Testis (tissue), 3 donors: Measurements from ENCODE around the gene STAT6. TPM values are rescaled to one million over a fixed set of nuclear protein-coding genes. Genes with fewer than 3 reads are reported as not detected.

Source experiments
- DNase-seq: peaks from one replicate; pipeline ENCODE4 v3.0.0-alpha.2; 2019
- H3K27ac ChIP-seq, 2 donors: fragments of 200-600 bp; sonication (generic); one replicate each; pipeline ENCODE4 v1.5.1; 2019
- H3K27me3 ChIP-seq: fragments of 200-600 bp; sonication (generic); one replicate; pipeline ENCODE4 v1.5.1; 2019
- H3K36me3 ChIP-seq: fragments of 200-600 bp; sonication (generic); one replicate; pipeline ENCODE4 v1.5.1; 2017; ENCODE audit warnings: low read depth; ENCODE audit errors: missing control alignments
- H3K4me1 ChIP-seq: fragments of 200-600 bp; sonication (generic); one replicate; pipeline ENCODE4 v1.5.1; 2019
- H3K4me3 ChIP-seq, 2 donors: fragments of 200-600 bp; sonication (generic); one replicate each; pipeline ENCODE4 v1.5.1; 2017 to 2019
- H3K9me3 ChIP-seq: fragments of 200-600 bp; sonication (generic); one replicate; pipeline ENCODE4 v1.5.1; 2017
- POLR2A ChIP-seq: fragments of 450-650 bp; IDR thresholded peaks from one replicate; pipeline ENCODE4 v1.6.1; 2017; ENCODE audit warnings: antibody characterized with exemption, mild to moderate bottlenecking, moderate library complexity
- WGBS, 2 donors: methylation state at CpG; one replicate each; pipeline ENCODE4 v1.1.5; 2018; 5-methylcytosine and 5-hydroxymethylcytosine counted together
- intact Hi-C: fragments of 100-400 bp; cut with DNase I; formaldehyde crosslinking; loops from one replicate; pipeline ENCODE4 v1.15.1; 2023; ENCODE audit warnings: low total_unique reads
- polyA plus RNA-seq: library from polyadenylated mRNA; stranded (reverse); fragments of 350-450 nt; fragmentation: Illumina TruSeq; extraction: RNeasy Lipid Tissue Mini Kit (QIAGEN cat#74804); gene quantifications from one replicate; pipeline ENCODE4 v1.2.3, GENCODE V29; 2014; ENCODE audit warnings: low read depth, low replicate concordance; ENCODE audit not compliant: insufficient read depth
- total RNA-seq, 2 donors: library from RNA; depleted of rRNA; stranded (reverse); fragments of >200 nt; gene quantifications; one replicate each; pipeline ENCODE4 v1.2.3, GENCODE V29; 2016
- TF ChIP-seq, protein P1 (sequence below), 3 experiments: fragments of 450-650 bp in 2 of 3; fragments of 200-600 bp in 1 of 3; sonication (generic) in 1 of 3; IDR thresholded peaks; one replicate each; pipeline ENCODE4 v1.5.1; 2016 to 2019; ENCODE audit warnings: antibody characterized with exemption in 3 of 3, mild to moderate bottlenecking in 2 of 3, moderate library complexity in 1 of 3

Gene STAT6
- total and polyA plus RNA-seq, 3 donors from 2014 or later = 53.2 to 81.5 (median 66.2) TPM

DNA sequence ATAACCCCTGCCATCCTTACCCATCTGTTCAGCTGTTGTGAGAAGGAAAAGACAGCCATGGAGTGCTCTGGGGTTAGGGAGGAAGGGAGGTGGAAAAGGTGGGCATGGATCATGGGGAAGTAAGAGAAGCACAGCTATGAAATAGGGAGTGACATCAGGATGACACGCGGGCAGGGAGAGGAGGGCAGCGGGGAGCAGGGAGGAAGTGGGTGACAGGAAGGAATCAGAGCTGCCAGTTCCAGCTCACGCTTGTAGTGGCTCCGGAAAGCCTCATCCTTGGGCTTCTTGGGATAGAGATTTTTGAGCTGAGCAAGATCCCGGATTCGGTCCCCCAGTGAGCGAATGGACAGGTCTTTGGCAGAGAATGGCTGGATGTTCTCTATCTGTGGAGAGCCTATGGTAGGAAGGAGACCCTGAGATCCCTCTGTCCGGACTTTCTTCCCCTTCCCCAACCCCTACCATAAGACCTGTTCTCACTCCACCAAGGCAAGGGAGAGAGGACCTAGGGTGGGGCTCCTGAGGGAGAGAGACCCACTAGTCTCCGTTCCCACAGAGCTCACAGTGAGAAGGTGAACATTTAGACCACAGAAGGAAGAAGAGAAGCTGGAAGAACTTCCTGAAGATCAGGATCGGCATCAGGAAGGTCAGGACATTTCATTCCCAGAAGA, 12.0 kb downstream of the STAT6 start:
- Histone ChIP-seq H3K9me3 (no peaks in the 10 kb centered on the region), H3K4me1 (peaks cover 3% of the 10 kb centered on the region), H3K4me3 (no peak overlapping the region), H3K27me3 (no peaks in the 10 kb centered on the region), H3K27ac (no peak overlapping the region), H3K36me3 (no peaks in the 10 kb centered on the region)
- WGBS, 2 donors = 80% methylated on average over 11 of the region's 11 CpGs
- no peak for TF ChIP-seq POLR2A
- TF ChIP-seq, protein P1, sequence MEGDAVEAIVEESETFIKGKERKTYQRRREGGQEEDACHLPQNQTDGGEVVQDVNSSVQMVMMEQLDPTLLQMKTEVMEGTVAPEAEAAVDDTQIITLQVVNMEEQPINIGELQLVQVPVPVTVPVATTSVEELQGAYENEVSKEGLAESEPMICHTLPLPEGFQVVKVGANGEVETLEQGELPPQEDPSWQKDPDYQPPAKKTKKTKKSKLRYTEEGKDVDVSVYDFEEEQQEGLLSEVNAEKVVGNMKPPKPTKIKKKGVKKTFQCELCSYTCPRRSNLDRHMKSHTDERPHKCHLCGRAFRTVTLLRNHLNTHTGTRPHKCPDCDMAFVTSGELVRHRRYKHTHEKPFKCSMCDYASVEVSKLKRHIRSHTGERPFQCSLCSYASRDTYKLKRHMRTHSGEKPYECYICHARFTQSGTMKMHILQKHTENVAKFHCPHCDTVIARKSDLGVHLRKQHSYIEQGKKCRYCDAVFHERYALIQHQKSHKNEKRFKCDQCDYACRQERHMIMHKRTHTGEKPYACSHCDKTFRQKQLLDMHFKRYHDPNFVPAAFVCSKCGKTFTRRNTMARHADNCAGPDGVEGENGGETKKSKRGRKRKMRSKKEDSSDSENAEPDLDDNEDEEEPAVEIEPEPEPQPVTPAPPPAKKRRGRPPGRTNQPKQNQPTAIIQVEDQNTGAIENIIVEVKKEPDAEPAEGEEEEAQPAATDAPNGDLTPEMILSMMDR (IDR thresholded peaks at IDR 0.05) = no peak
- intact Hi-C loops = no loop called here
- DNase-seq = no peak

DNA sequence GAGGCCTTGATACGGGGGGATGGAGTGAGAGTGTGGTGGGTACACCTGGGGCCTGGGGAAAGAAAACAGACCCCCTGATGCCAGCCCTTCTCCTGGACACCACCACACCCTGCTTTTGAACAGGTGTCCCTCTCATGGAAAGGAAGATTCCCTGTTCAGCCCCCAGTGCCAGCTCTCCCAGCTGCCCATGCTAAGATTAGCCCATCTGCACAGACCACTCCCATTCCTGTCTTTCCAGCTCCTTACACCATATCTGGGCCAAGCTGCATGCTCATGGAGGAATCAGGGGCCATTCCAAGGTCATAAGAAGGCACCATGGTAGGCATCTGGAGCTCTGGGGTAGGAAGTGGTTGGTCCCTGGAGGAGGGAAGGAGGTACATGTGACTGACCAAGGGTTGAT, 12.6 kb downstream of the STAT6 start:
- Histone ChIP-seq H3K9me3 (no peaks in the 10 kb centered on the region), H3K4me3 (no peak overlapping the region), H3K27me3 (no peaks in the 10 kb centered on the region), H3K4me1 (peaks cover 9% of the 10 kb centered on the region), H3K36me3 (no peaks in the 10 kb centered on the region), H3K27ac (no peak overlapping the region)
- WGBS, 2 donors = 100% methylated on average over 1 of the region's 1 CpG
- no peak for TF ChIP-seq POLR2A
- intact Hi-C loops = no loop called here
- no peak for DNase-seq

DNA sequence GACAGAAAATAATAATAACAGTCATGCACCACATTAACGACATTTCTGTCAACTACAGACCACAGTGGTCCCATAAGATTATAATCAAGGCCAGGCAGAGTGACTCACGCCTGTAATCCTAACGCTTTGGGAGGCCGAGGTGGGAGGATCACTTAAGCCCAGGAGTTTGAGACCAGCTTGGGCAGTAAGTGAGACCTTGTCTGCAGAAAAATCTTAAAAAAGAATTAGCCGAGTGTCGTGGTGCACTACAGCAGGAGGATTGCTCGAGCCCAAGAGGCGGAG, 13.7 kb downstream of the STAT6 start:
- WGBS, 2 donors = 78 to 91% methylated on average over 8 of the region's 8 CpGs
- DNase-seq = no peak
- Histone ChIP-seq H3K9me3 (no peaks in the 10 kb centered on the region), H3K4me1 (peaks cover 20% of the 10 kb centered on the region), H3K36me3 (no peaks in the 10 kb centered on the region), H3K27me3 (no peaks in the 10 kb centered on the region), H3K4me3 (no peak overlapping the region), H3K27ac (no peak overlapping the region)
- intact Hi-C loops = no loop called here
- TF ChIP-seq, protein P1 (IDR thresholded peaks at IDR 0.05) = no peak
- no peak for TF ChIP-seq POLR2A

DNA sequence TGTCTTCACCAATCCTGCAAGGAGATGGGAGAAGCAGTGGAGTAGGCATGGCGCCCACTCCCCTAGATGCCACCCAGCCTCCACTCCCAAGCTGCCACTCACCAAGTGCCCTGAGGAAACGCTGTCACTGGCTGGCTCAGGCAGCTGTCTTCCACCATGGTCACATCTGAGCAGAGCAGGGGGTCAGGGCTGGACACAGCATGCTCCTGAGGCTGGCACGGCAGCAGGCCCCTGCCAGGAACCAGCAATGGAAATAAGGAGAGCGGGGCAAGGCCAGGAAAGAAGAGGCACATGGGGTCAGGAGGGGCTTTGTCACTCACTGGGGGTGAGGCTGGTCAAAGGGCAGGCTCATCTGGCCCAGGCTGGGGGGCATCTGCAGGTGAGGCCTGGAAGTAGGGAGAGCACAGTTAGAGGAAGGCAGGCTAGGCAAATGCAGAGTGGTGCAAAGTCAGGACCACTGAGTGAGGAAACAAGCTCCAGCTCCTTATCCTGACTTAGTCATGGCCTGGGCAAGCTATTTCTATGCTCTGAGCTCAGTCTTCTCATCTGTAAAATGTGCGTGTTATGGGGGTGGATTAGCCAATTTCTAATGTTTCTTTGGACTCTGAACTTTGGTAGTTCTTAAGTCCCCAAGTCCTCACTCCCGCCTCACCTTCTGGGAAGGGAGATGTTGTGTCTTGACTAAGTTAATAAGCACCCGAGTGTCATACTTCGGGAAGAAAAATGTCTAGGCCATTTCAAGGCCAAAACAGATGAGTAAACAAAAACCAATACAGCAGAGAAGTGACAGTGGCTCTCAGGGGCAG, 14.2 kb downstream of the STAT6 start:
- 78 to 80% methylated on average over 6 to 8 of the region's 8 CpGs for WGBS, 2 donors
- Histone ChIP-seq H3K9me3 (no peaks in the 10 kb centered on the region), H3K4me3 (no peak overlapping the region), H3K36me3 (no peaks in the 10 kb centered on the region), H3K4me1 (peaks cover 22% of the 10 kb centered on the region), H3K27me3 (no peaks in the 10 kb centered on the region), H3K27ac (no peak overlapping the region)
- TF ChIP-seq, protein P1 (IDR thresholded peaks at IDR 0.05) = no peak
- no peak for TF ChIP-seq POLR2A
- intact Hi-C loops = no loop called here
- no peak for DNase-seq

DNA sequence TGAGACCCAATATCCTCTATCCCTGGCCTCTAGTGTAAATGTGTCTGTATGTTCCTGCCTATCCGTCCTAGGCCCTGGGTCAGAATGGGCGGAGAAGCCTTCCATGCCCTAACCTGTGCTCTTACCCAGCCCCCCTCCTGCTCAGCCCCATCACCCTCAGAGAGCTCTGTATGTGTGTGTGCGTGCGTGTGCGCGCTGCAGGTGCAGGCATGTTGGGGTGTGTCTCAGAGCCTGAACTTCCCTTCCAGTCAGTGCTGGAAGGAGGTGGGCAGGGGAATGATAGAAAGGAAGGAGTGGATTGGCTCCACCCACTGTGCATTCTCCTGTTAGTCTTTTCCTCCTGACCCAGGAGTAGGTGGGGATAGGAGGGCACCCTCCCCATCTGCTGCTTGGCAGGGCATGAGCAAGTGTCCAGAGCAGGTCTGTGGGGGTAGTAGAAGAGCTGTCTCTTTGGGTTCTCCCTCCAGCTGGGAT, 15.0 kb downstream of the STAT6 start:
- Histone ChIP-seq H3K9me3 (no peaks in the 10 kb centered on the region), H3K27me3 (no peaks in the 10 kb centered on the region), H3K4me3 (no peak overlapping the region), H3K27ac (no peak overlapping the region), H3K36me3 (no peaks in the 10 kb centered on the region), H3K4me1 (peaks cover 28% of the 10 kb centered on the region)
- no peak for DNase-seq
- no peak for TF ChIP-seq POLR2A
- TF ChIP-seq, protein P1 (IDR thresholded peaks at IDR 0.05) = no peak
- WGBS, 2 donors = 75 to 86% methylated on average over 2 to 6 of the region's 6 CpGs
- intact Hi-C loops = no loop called here
